KBM-7 (cell line): Measurements from ENCODE around the gene SMYD4.

Experiments
- DNase-seq: peaks from one replicate; pipeline ENCODE4 v3.0.0-alpha.2; 2015
- in situ Hi-C: fragments of 300-500 bp; cut with MboI; formaldehyde crosslinking; loops from 2 replicates; pipeline ENCODE4 v1.14.3; 2020; ENCODE audit warnings: low sequenced_read_pairs, low pct_unique_long_range_greater_than_20kb, mixed read lengths

The SMYD4 gene

GRCh38 chr17:1737531-1738291 lies 92.0 kb downstream of the SMYD4 start:
- in situ Hi-C loops = no loop called here
- DNase-seq = no peak

- in situ Hi-C loops = no loop called here
- DNase-seq = peak; percentile 77
These were observed 93.1 kb downstream of the SMYD4 start for GRCh38 chr17:1736348-1737281.

- in situ Hi-C loops = no loop called here
- no peak for DNase-seq
These were observed 93.8 kb downstream of the SMYD4 start for GRCh38 chr17:1735834-1736347.

- in situ Hi-C loops = no loop called here
These were observed 94.3 kb downstream of the SMYD4 start for GRCh38 chr17:1735418-1735817.

GRCh38 chr17:1733759-1734158 lies 95.9 kb downstream of the SMYD4 start:
- in situ Hi-C loops = no loop called here

More at GRCh38 chr17:1735418-1735817, 94.3 kb downstream of the SMYD4 start:
- no peak for DNase-seq

GRCh38 chr17:1732833-1733321 lies 96.8 kb downstream of the SMYD4 start:
- in situ Hi-C loops = no loop called here
- no peak for DNase-seq

More at GRCh38 chr17:1733759-1734158, 95.9 kb downstream of the SMYD4 start:
- DNase-seq = no peak

- in situ Hi-C loops = no loop called here
These were observed 97.4 kb downstream of the SMYD4 start for GRCh38 chr17:1732241-1732832.

GRCh38 chr17:1731194-1731506 lies 98.6 kb downstream of the SMYD4 start:
- DNase-seq = no peak
- in situ Hi-C loops = no loop called here

More at GRCh38 chr17:1732241-1732832, 97.4 kb downstream of the SMYD4 start:
- no peak for DNase-seq

GRCh38 chr17:1730326-1731193 lies 99.1 kb downstream of the SMYD4 start:
- DNase-seq = no peak
- in situ Hi-C loops = no loop called here

GRCh38 chr17:1729966-1730325 lies 99.8 kb downstream of the SMYD4 start:
- in situ Hi-C loops = no loop called here
- no peak for DNase-seq
